HEK293 (cell line): ENCODE results near the gene CNTNAP5.

Source experiments
- CTCF ChIA-PET: fragments of 350-600 bp; formaldehyde crosslinking; extraction: SDS; loops from one replicate; lab custom pipeline; 2021; ENCODE audit warnings: antibody characterized with exemption; lab: Yijun Ruan, JAX
- POLR2A ChIA-PET: fragments of 300-600 bp; formaldehyde crosslinking; extraction: SDS; loops from one replicate; lab custom pipeline; 2020; ENCODE audit warnings: antibody characterized with exemption, inconsistent platforms; lab: Yijun Ruan, JAX
- H3K27ac ChIP-seq: fragments of 200-500 bp; sonication (Bioruptor generic); 2 replicates; pipeline ENCODE4 v1.5.1; 2014; ENCODE audit warnings: low read depth, low read length, control low read depth, inconsistent platforms; ENCODE audit errors: extremely low read depth
- H3K36me3 ChIP-seq, 2 experiments: fragments of 200-500 bp in 1 of 2; sonication (Bioruptor generic) in 1 of 2; 1 replicate in 1 of 2; 2 replicates in 1 of 2; pipeline ENCODE4 v1.5.1; 2014 to 2017; ENCODE audit warnings: inconsistent platforms in 2 of 2, low read length in 2 of 2; ENCODE audit not compliant: control insufficient read depth in 2 of 2, insufficient read depth in 1 of 2
- H3K4me1 ChIP-seq: fragments of 200-500 bp; sonication (Bioruptor generic); 2 replicates; pipeline ENCODE4 v1.5.1; 2014; ENCODE audit warnings: mild to moderate bottlenecking, low read length, inconsistent platforms; ENCODE audit not compliant: control insufficient read depth, insufficient read depth
- H3K4me3 ChIP-seq: 2 replicates; pipeline ENCODE4 v1.5.1; 2011; ENCODE audit warnings: low read depth, mild to moderate bottlenecking, control low read depth, low read length, moderate library complexity
- H3K9me3 ChIP-seq: fragments of 200-500 bp; sonication (Bioruptor generic); 2 replicates; pipeline ENCODE4 v1.5.1; 2014; ENCODE audit warnings: low read depth, low read length, inconsistent platforms; ENCODE audit not compliant: control insufficient read depth, insufficient read depth
- KLF1 ChIP-seq: fragments of 450-650 bp; formaldehyde crosslinking; IDR thresholded peaks from 2 replicates; pipeline ENCODE4 v1.5.1; 2016; ENCODE audit warnings: missing biosample characterization, missing genetic modification characterization
- MZF1 ChIP-seq: fragments of 450-650 bp; formaldehyde crosslinking; IDR thresholded peaks from 2 replicates; pipeline ENCODE4 v1.5.1; 2017; ENCODE audit warnings: missing biosample characterization, missing genetic modification characterization, borderline replicate concordance
- ZBTB17 ChIP-seq: fragments of 450-650 bp; formaldehyde crosslinking; IDR thresholded peaks from 2 replicates; pipeline ENCODE4 v1.5.1; 2016; ENCODE audit warnings: missing biosample characterization, missing genetic modification characterization
- ZFP3 ChIP-seq: fragments of 450-650 bp; formaldehyde crosslinking; IDR thresholded peaks from 2 replicates; pipeline ENCODE4 v1.5.1; 2016; ENCODE audit warnings: low read depth, missing biosample characterization, missing genetic modification characterization
- ZNF174 ChIP-seq: fragments of 450-650 bp; formaldehyde crosslinking; IDR thresholded peaks from 2 replicates; pipeline ENCODE4 v1.5.0; 2017; ENCODE audit warnings: missing biosample characterization, mild to moderate bottlenecking, missing genetic modification characterization
- ZNF214 ChIP-seq: fragments of 450-650 bp; formaldehyde crosslinking; IDR thresholded peaks from 2 replicates; pipeline ENCODE4 v1.5.1; 2017; ENCODE audit warnings: missing biosample characterization, mild to moderate bottlenecking, missing genetic modification characterization, borderline replicate concordance
- ZNF248 ChIP-seq: fragments of 450-650 bp; formaldehyde crosslinking; IDR thresholded peaks from 2 replicates; pipeline ENCODE4 v1.5.1; 2017; ENCODE audit warnings: missing biosample characterization, missing genetic modification characterization
- ZNF335 ChIP-seq: fragments of 450-650 bp; formaldehyde crosslinking; conservative IDR thresholded peaks from 2 replicates; pipeline ENCODE4 v1.5.1; 2016; ENCODE audit warnings: missing biosample characterization, missing genetic modification characterization
- ZNF341 ChIP-seq: fragments of 450-650 bp; formaldehyde crosslinking; IDR thresholded peaks from 2 replicates; pipeline ENCODE4; 2016; ENCODE audit warnings: low read depth, missing biosample characterization, missing genetic modification characterization
- ZNF366 ChIP-seq: fragments of 450-650 bp; formaldehyde crosslinking; conservative IDR thresholded peaks from 2 replicates; pipeline ENCODE4 v1.5.1; 2016; ENCODE audit warnings: missing biosample characterization, missing genetic modification characterization
- ZNF37A ChIP-seq: fragments of 450-650 bp; IDR thresholded peaks from 2 replicates; pipeline ENCODE4 v1.5.1; 2018; ENCODE audit warnings: missing biosample characterization, missing genetic modification characterization
- ZNF549 ChIP-seq: fragments of 450-650 bp; IDR thresholded peaks from 2 replicates; pipeline ENCODE4 v1.5.1; 2018; ENCODE audit warnings: missing biosample characterization, missing genetic modification characterization, mild to moderate bottlenecking, inconsistent platforms, moderate library complexity
- ZNF585B ChIP-seq: fragments of 450-650 bp; formaldehyde crosslinking; IDR thresholded peaks from 2 replicates; pipeline ENCODE4 v1.5.1; 2016; ENCODE audit warnings: missing biosample characterization, missing genetic modification characterization
- ZNF624 ChIP-seq: fragments of 450-650 bp; formaldehyde crosslinking; IDR thresholded peaks from 2 replicates; pipeline ENCODE4 v1.5.1; 2017; ENCODE audit warnings: missing biosample characterization, missing genetic modification characterization
- ZNF677 ChIP-seq: fragments of 450-650 bp; IDR thresholded peaks from 2 replicates; pipeline ENCODE4 v1.5.0; 2018; ENCODE audit warnings: missing biosample characterization, mild to moderate bottlenecking, missing genetic modification characterization, moderate library complexity
- ZNF777 ChIP-seq: fragments of 450-650 bp; formaldehyde crosslinking; IDR thresholded peaks from 2 replicates; pipeline ENCODE4 v1.5.1; 2017; ENCODE audit warnings: missing biosample characterization, missing genetic modification characterization, borderline replicate concordance
- ZNF792 ChIP-seq: fragments of 450-650 bp; formaldehyde crosslinking; IDR thresholded peaks from 2 replicates; pipeline ENCODE4 v1.5.1; 2016; ENCODE audit warnings: missing biosample characterization, missing genetic modification characterization
- ZSCAN16 ChIP-seq: fragments of 450-650 bp; formaldehyde crosslinking; IDR thresholded peaks from 2 replicates; pipeline ENCODE4 v1.5.1; 2016; ENCODE audit warnings: missing biosample characterization, missing genetic modification characterization
- ZXDB ChIP-seq: fragments of 450-650 bp; formaldehyde crosslinking; IDR thresholded peaks from 2 replicates; pipeline ENCODE4 v1.5.1; 2016; ENCODE audit warnings: missing biosample characterization, missing genetic modification characterization
- TF ChIP-seq, protein P1 (sequence below): fragments of 450-650 bp; formaldehyde crosslinking; IDR thresholded peaks from 2 replicates; pipeline ENCODE4 v1.5.1; 2016; ENCODE audit warnings: missing biosample characterization, missing genetic modification characterization
- TF ChIP-seq, protein P2 (sequence below): fragments of 450-650 bp; formaldehyde crosslinking; IDR thresholded peaks from 2 replicates; pipeline ENCODE4 v1.5.1; 2016; ENCODE audit warnings: missing biosample characterization, missing genetic modification characterization
- TF ChIP-seq, protein P3 (sequence below): fragments of 450-650 bp; formaldehyde crosslinking; IDR thresholded peaks from 2 replicates; pipeline ENCODE4 v1.5.1; 2016; ENCODE audit warnings: missing biosample characterization, missing genetic modification characterization
- TF ChIP-seq, protein P4 (sequence below): fragments of 450-650 bp; formaldehyde crosslinking; IDR thresholded peaks from 2 replicates; pipeline ENCODE4 v1.5.1; 2017; ENCODE audit warnings: missing biosample characterization, missing genetic modification characterization

Gene CNTNAP5

DNA sequence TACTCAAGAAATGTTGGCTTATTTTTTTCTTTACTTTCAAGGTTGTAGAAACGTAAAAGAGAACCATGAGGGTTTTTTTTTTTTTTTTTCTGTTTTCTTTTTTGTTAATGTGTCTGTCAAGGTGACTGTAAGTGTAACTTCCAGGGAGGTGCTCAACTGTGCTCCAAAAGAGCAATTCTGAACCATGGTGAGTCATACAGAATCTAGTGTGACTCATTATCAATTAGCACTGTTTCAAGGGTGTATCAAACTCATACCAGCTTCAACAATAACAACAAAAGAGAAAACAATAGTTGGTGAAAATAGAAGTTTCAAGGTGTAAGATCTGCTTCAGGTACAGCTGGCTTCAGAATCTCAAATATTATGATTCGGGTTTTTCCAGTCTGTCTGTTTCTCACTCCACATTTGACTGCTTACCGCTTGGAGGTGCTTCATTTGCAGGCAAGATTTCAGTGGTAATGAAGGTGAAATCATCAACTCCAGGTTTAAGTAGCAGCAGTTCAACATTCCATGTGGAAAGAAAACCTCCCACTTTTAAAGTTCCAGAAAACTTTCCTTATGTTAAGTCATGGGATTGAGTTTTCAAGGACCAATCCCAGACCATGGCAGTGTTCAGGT is 850.6 kb downstream of the CNTNAP5 start (continued):
- TF ChIP-seq ZNF248 (no peak), ZNF677 (tag by site-specific recombination) (no peak), ZNF792 (tag by site-specific recombination) (no peak), ZFP3 (tag by site-specific recombination) (no peak)
- TF ChIP-seq, protein P1, sequence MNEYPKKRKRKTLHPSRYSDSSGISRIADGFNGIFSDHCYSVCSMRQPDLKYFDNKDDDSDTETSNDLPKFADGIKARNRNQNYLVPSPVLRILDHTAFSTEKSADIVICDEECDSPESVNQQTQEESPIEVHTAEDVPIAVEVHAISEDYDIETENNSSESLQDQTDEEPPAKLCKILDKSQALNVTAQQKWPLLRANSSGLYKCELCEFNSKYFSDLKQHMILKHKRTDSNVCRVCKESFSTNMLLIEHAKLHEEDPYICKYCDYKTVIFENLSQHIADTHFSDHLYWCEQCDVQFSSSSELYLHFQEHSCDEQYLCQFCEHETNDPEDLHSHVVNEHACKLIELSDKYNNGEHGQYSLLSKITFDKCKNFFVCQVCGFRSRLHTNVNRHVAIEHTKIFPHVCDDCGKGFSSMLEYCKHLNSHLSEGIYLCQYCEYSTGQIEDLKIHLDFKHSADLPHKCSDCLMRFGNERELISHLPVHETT: no peak

DNA sequence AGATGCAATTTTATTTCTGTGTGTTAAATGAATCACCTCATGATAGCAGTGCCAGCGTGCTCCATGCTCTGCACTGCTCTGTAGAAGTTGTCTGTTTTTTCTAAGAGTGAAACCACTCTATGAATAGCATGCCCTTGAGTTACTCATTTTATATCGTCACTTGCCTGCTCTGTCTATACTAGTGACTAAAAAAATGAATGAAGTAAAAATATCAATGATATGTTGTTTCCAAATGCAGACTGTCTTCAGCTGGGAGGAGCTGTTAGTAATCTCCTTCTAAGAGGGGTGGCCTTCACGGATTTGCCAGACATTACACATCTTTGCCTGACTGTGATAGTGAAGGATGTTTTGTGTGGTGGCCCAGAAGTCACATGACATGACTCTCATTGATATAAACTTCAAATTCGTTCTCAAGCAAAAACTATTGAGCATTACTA is 852.1 kb downstream of the CNTNAP5 start:
- Histone ChIP-seq H3K27ac (no peak overlapping the region), H3K4me3 (no peak overlapping the region), H3K9me3 (no peaks in the 10 kb centered on the region), H3K36me3 (no peaks in the 10 kb centered on the region)
- CTCF ChIA-PET: no interaction called here
- TF ChIP-seq ZBTB17 (tag by site-specific recombination) (no peak), ZNF174 (tag by site-specific recombination) (no peak), ZNF37A (tag by site-specific recombination) (no peak), ZNF335 (tag by site-specific recombination) (no peak), ZNF585B (tag by site-specific recombination) (no peak), MZF1 (tag by site-specific recombination) (no peak), KLF1 (no peak), ZNF792 (tag by site-specific recombination) (no peak), ZNF777 (tag by site-specific recombination) (no peak), ZNF366 (tag by site-specific recombination) (no peak), ZNF549 (no peak), ZSCAN16 (tag by site-specific recombination) (no peak), ZXDB (no peak), ZNF624 (tag by site-specific recombination) (no peak), ZNF214 (tag by site-specific recombination) (no peak), ZNF341 (no peak)
- TF ChIP-seq, protein P2, sequence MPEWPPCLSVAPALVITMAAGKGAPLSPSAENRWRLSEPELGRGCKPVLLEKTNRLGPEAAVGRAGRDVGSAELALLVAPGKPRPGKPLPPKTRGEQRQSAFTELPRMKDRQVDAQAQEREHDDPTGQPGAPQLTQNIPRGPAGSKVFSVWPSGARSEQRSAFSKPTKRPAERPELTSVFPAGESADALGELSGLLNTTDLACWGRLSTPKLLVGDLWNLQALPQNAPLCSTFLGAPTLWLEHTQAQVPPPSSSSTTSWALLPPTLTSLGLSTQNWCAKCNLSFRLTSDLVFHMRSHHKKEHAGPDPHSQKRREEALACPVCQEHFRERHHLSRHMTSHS: no peak
- TF ChIP-seq, protein P3, sequence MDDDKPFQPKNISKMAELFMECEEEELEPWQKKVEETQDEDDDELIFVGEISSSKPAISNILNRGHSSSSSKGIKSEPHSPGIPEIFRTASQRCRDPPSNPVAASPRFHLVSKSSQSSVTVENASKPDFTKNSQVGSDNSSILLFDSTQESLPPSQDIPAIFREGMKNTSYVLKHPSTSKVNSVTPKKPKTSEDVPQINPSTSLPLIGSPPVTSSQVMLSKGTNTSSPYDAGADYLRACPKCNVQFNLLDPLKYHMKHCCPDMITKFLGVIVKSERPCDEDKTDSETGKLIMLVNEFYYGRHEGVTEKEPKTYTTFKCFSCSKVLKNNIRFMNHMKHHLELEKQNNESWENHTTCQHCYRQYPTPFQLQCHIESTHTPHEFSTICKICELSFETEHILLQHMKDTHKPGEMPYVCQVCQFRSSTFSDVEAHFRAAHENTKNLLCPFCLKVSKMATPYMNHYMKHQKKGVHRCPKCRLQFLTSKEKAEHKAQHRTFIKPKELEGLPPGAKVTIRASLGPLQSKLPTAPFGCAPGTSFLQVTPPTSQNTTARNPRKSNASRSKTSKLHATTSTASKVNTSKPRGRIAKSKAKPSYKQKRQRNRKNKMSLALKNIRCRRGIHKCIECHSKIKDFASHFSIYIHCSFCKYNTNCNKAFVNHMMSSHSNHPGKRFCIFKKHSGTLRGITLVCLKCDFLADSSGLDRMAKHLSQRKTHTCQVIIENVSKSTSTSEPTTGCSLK (tag by site-specific recombination): no peak
- TF ChIP-seq, protein P4, sequence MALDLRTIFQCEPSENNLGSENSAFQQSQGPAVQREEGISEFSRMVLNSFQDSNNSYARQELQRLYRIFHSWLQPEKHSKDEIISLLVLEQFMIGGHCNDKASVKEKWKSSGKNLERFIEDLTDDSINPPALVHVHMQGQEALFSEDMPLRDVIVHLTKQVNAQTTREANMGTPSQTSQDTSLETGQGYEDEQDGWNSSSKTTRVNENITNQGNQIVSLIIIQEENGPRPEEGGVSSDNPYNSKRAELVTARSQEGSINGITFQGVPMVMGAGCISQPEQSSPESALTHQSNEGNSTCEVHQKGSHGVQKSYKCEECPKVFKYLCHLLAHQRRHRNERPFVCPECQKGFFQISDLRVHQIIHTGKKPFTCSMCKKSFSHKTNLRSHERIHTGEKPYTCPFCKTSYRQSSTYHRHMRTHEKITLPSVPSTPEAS (tag by site-specific recombination): no peak
- TF ChIP-seq, all 188 proteins: peak for 0
- H3K4me1 ChIP-seq: no peaks in the 10 kb centered on the region
- POLR2A ChIA-PET: no interaction called here
